ENCODE measurements around the gene ANKS3. TPM values are rescaled to one million over a fixed set of nuclear protein-coding genes. Genes with fewer than 3 reads are reported as not detected.

The ANKS3 gene
- total and polyA plus RNA-seq, 5 experiments from 2014 or later: 4.3 to 37.0 (median 9.0) TPM

DNA sequence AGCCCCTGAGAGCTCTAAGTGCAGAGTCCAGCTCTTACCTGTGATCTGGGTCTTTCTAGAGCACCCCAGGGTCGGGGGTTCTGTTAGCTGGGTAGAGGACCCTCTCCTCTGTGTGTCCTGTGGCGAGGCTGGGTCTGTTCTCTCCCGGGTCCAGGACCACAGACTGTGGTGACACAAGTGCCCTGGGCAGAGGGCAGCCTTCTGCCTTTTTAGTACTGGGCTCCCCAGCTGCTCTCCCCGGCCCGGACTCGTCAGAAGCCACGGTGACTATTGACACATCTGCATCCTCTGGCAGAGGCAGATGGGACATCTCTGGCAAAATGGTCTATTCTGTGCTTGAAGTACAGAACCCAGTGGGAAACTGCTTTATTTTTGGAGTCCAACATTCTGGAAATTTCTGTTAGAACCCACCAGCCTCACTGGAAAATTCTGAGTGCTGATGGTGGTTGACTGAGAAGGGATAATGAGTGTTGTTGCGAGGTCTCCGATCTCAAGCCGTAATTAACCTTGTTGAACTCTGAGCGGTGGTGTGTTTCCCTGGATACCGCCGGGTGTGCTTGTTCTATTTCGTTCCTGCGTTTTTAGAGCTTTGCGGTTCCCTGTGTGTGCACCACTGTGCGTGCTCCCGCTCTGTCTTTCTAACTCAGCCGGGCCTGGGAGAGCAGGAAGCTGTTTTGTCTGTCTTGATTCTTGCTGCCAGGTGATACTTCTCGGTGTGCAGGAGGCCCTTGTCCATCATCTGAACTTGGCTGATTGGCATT is 66.7 kb downstream of the ANKS3 start:
- peaks cover 0 to 21% (median 0%) of the 10 kb centered on the region in 3 donors for H3K36me3 Mint-ChIP-seq
- no peaks in the 10 kb centered on the region for H3K9me3 Mint-ChIP-seq
- peak overlapping the region in 1 of 10 donors; percentile 23 for H3K4me3 Mint-ChIP-seq
- no peak for DNase-seq
- POLR2A ChIA-PET: interaction anchor here (0.8 to 3.1 kb wide), 5 partner anchors 10 to 52 kb away, joined by 3 to 14 read pairs (median 10); partner anchors contain the start of genes NUDT16L1 and UBALD1
- no peaks in the 10 kb centered on the region for H3K27me3 Mint-ChIP-seq
- no peak for ATAC-seq
- H3K4me1 Mint-ChIP-seq: peaks cover 15 to 49% (median 33%) of the 10 kb centered on the region in 4 donors
- peak overlapping the region in 4 of 10 donors; percentile 7 to 74 (median 51) for H3K27ac Mint-ChIP-seq

DNA sequence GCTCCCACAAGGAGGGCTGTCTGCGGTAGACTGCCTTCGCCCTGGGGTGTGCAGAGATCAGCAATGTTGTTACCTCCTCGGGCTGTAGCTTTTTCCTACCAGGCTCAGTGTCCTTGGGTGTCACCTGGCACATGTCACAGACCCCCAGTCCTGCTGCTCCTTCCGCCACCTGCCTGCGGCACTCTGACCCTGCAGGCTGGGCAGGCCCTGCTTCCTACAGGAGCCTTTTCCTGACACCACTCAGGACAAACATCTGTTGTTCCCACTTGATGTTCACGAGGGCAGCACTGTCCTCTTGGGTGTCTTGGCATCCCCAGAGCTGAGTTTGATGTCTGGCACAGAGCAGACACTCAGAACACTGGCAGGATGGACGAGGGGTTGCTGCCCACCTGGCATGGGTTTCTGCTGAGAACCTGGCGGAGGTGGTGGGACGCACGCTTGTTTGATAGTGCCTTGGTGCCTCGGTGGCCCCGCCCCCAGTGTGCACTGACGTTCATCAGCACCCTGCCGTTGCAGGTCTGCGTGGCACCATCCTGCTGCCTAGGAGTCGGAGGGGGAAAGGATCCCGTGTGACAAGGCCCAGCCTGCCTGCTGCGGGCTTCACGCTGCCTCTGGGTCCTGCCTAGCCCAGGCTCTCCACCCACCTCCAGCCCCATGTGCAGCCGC is 67.4 kb downstream of the ANKS3 start:
- peaks cover 0 to 19% (median 0%) of the 10 kb centered on the region in 3 donors for H3K36me3 Mint-ChIP-seq
- peak overlapping the region in 7 of 10 donors; percentile 20 to 97 (median 69) for H3K27ac Mint-ChIP-seq
- H3K27me3 Mint-ChIP-seq: no peaks in the 10 kb centered on the region
- DNase-seq (no peak), ATAC-seq (no peak)
- H3K4me3 Mint-ChIP-seq: peak overlapping the region in 2 of 10 donors; percentile 11 to 52
- no peaks in the 10 kb centered on the region for H3K9me3 Mint-ChIP-seq
- peaks cover 17 to 56% (median 40%) of the 10 kb centered on the region in 4 donors for H3K4me1 Mint-ChIP-seq
- POLR2A ChIA-PET: interaction anchor here (1.5 to 3.1 kb wide), 4 partner anchors 11 to 51 kb away, joined by 9 to 14 read pairs (median 12); partner anchors contain the start of genes NUDT16L1 and UBALD1

DNA sequence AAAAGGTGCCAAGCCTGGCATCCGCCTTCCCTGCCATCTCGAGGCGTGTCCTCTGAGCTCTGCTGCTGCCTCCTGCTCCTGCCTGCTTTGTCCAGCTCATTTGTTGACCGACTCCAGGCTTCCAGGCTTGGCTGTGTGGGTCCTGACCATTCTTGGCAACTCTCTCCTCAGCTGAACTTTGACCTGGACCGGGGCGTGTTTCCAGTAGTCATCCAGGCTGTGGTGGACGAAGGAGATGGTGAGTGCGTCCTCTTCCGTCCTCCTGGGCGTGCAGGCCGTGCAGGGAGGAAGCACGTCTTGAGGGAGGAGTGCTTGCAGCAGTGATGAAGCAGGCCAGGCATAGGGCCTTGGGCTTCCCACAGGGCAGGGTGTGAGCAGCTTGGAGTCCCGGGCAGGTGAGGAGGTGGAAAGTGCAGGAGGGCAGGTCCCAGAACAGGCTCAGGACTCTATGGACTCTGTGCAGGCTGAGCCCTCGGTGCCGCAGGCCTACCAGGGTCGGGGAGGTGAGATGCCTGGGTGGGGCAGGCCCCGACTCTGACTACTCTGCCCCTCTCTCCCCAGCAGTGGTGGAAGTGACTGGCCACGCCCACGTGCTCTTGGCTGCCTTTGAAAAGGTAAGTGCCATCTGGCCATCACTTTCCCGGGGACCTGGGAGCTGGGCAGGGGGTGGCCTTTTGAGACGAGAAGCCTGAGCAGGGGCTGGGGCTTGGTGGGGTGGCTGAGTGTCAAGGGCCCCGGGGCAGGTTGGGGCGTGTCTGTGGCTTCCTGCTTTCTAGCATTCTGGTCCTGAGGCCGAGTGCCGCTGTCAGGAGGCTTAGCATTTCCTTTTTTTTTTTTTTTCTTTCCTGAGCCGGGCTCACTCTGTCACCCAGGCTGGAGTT is 69.3 kb downstream of the ANKS3 start:
- Mint-ChIP-seq H3K27ac (peak overlapping the region; percentile 90 to 99 (median 97)), H3K27me3 (no peaks in the 10 kb centered on the region), H3K9me3 (no peaks in the 10 kb centered on the region), H3K4me1 (peaks cover 19 to 75% (median 58%) of the 10 kb centered on the region in 4 donors), H3K36me3 (peaks cover 0 to 12% (median 0%) of the 10 kb centered on the region in 3 donors), H3K4me3 (peak overlapping the region; percentile 65 to 87 (median 79))
- ATAC-seq (peak; percentile 67 to 71), DNase-seq (peak; percentile 41 to 77 (median 54))
- POLR2A ChIA-PET: interaction anchor here (0.6 to 3.1 kb wide), 14 partner anchors 12 to 135 kb away, joined by 3 to 15 read pairs (median 4); partner anchors contain the start of genes ANKS3, DNAAF8, NUDT16L1 and UBALD1

DNA sequence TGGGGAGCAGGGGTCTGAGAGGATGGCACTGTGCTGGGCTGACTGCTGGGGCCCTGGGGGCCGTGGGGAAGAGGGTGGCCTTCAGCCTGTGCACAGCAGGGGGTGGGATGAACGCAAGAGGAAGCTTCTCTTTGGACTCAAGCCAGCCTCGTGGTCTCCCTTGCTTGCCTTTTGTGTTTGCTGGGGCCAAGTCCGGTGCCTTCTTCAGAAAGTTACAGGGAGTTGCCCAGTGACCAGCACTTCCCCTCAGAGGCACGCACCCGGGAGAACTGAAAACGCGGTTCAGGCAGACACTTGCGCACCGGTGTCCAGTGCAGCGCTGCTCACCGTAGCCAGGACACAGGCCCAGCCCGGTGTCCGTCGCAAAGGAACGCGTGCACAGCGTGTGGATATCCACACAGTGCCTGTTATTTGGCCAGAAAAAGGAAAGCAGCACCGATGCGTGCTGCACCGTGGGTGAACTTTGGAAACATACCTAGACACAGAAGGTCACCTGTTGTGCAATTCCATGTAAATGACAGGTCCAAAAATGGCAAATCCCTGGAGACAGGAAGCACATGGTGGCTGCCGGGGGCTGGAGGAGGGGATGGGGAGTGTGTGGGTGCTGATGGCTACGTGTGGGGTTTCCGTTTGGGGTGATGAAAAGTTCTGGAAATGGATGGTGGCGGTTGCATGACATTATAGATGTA is 70.2 kb downstream of the ANKS3 start:
- no peaks in the 10 kb centered on the region for H3K9me3 Mint-ChIP-seq
- no peaks in the 10 kb centered on the region for H3K27me3 Mint-ChIP-seq
- H3K4me3 Mint-ChIP-seq: peak overlapping the region; percentile 65 to 87 (median 79)
- H3K27ac Mint-ChIP-seq: peak overlapping the region; percentile 90 to 99 (median 97)
- peaks cover 0 to 7% (median 0%) of the 10 kb centered on the region in 3 donors for H3K36me3 Mint-ChIP-seq
- no peak for DNase-seq
- H3K4me1 Mint-ChIP-seq: peaks cover 21 to 83% (median 65%) of the 10 kb centered on the region in 4 donors
- POLR2A ChIA-PET: interaction anchor here (0.5 to 3.1 kb wide), 16 partner anchors 10 to 77 kb away, joined by 3 to 15 read pairs (median 4); partner anchors contain the start of genes NUDT16L1 and UBALD1
- ATAC-seq: peak; percentile 2 to 13

DNA sequence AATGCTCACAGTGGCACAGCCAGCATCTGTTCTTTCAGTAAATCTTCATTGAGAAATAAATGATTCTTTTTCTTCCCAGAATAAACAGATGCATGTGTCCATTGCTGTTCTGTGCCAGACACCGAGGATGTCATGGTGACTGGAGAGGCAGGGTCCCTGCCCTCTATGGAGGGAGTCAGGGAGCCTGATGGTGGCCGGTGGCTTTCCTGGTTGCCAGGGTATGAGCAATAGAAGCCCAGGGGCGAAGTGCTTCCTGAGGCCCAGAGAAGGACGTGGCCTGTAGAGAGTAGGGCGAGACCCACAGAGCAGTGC is 70.7 kb downstream of the ANKS3 start:
- Mint-ChIP-seq H3K4me1 (peaks cover 21 to 88% (median 68%) of the 10 kb centered on the region in 4 donors), H3K36me3 (peaks cover 0 to 9% (median 0%) of the 10 kb centered on the region in 3 donors), H3K27ac (peak overlapping the region; percentile 90 to 99 (median 97)), H3K9me3 (no peaks in the 10 kb centered on the region), H3K4me3 (peak overlapping the region; percentile 50 to 87 (median 79)), H3K27me3 (no peaks in the 10 kb centered on the region)
- ATAC-seq (no peak), DNase-seq (no peak)
- POLR2A ChIA-PET: interaction anchor here (0.5 to 1.4 kb wide), 6 partner anchors 10 to 77 kb away, joined by 3 to 5 read pairs (median 4); no protein-coding TSS in a partner anchor

DNA sequence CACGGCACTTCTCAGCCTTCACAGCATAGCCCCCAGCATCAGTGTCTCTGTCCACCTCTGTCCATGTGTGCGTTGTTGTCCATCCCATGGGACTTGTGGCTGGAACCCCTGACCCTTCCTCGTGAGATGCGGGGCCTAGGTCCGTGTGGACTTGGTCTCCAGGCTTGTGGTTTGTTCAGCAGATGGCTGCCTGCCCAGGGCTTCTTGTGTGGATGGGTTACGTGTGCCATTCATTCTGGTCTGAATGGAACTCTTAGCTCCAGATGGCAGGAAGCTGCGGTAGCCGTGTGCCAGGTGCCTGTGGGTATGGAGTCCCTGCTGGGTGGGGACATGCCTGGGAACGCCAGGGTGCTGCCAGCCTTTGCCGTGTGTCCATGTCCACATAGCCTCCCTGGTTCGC is 72.4 kb downstream of the ANKS3 start:
- peaks cover 0 to 13% (median 0%) of the 10 kb centered on the region in 3 donors for H3K36me3 Mint-ChIP-seq
- H3K27ac Mint-ChIP-seq: peak overlapping the region; percentile 77 to 98 (median 94)
- POLR2A ChIA-PET: interaction anchor here (0.5 to 2.5 kb wide), 10 partner anchors 10 to 189 kb away, joined by 3 to 17 read pairs (median 4); partner anchors contain the start of genes MGRN1 and NUDT16L1
- DNase-seq (no peak), ATAC-seq (no peak)
- H3K9me3 Mint-ChIP-seq: no peaks in the 10 kb centered on the region
- peaks cover 21 to 85% (median 68%) of the 10 kb centered on the region in 4 donors for H3K4me1 Mint-ChIP-seq
- no peaks in the 10 kb centered on the region for H3K27me3 Mint-ChIP-seq
- peak overlapping the region in 8 of 10 donors; percentile 12 to 80 (median 30) for H3K4me3 Mint-ChIP-seq

DNA sequence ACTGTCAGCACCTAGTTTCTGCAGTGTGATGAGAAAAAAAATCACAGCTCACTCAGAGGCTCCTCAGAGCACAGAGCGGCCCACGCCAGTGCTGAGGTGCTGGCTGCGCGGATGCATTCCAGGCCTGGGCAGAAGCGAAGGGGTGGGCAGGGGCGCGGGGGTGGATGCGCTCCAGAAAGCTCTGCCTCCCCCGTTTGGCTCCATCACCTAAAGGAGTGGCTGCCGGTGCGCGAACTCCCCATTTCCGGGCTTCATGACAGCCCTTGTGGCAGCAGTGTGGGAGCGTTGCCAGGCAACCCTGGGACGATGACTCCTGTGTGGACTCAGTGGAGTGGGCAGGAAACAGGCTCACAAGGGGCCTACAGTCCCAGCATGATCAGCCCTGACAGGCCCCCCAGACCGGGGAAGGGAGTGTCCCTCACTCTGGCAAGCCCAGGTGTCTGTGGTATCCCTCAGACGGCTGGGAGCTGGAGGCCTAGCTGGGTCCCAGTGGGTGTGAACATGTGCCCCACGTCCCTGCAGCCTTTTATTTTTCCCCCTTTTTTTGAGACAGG is 73.5 kb downstream of the ANKS3 start:
- H3K27ac Mint-ChIP-seq: peak overlapping the region; percentile 79 to 98 (median 94)
- no peaks in the 10 kb centered on the region for H3K27me3 Mint-ChIP-seq
- H3K36me3 Mint-ChIP-seq: peaks cover 0 to 14% (median 3%) of the 10 kb centered on the region in 3 donors
- peaks cover 21 to 77% (median 63%) of the 10 kb centered on the region in 4 donors for H3K4me1 Mint-ChIP-seq
- H3K4me3 Mint-ChIP-seq: peak overlapping the region; percentile 36 to 73 (median 59)
- peak in 9 of 10 donors; percentile 57 to 86 (median 76) for DNase-seq
- POLR2A ChIA-PET: interaction anchor here (0.5 to 2.5 kb wide), 10 partner anchors 10 to 74 kb away, joined by 3 to 17 read pairs (median 4); partner anchors contain the start of genes ANKS3, DNAAF8, MGRN1 and NUDT16L1
- ATAC-seq: peak; percentile 49 to 67
- no peaks in the 10 kb centered on the region for H3K9me3 Mint-ChIP-seq

DNA sequence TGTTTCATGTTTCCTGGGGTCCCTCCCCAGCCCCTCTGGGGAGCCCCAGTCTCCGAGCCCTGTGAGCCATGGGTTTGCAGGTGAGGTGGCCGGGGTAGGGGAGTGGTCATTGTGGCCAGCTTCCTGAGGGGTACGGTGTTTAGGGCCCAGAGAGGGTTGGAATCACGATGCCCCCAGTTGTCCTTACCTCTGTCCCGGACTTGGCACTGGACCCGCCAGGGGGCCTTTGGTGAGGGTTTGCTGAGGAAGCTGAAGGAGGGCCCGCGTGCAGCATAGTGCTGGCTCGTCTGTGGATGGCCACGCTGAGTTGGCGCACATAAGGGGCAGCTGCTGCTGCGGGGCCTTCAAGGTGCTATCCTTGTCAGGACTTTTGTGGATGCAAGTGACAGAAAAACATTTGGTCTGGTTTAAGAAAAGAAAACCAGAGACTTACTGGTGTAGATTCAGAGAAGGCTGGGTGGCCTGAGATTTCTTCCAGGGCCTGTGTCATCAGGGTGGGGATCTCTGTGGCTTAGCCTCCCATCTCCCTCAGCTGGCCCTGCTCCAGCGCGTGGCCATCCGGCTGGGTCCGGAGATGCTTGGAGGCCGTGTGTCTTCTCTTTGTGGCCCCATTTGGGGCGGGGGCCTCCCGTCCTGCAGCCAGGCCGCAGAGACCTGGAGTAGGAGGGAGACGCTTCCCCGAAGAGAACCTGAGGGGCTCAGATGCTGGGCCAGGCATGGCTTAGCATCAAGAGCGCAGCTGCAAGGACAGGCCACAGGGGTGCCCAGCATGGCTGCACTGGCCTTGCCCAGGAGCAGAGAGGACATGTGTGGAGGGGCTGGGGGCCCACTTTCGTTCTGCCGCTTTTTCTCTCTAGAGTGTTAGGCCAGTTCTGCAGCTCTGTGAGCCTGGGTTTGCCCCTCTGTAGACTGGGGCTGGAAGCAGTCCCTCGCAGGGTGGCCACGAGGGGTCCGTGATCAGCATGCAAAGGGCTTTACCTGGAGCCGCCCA is 74.4 kb downstream of the ANKS3 start:
- H3K4me3 Mint-ChIP-seq: peak overlapping the region in 8 of 10 donors; percentile 28 to 71 (median 50)
- no peaks in the 10 kb centered on the region for H3K27me3 Mint-ChIP-seq
- ATAC-seq: no peak
- no peaks in the 10 kb centered on the region for H3K9me3 Mint-ChIP-seq
- POLR2A ChIA-PET: interaction anchor here (1.0 to 2.5 kb wide), 7 partner anchors 17 to 74 kb away, joined by 3 to 17 read pairs (median 7); partner anchors contain the start of genes ANKS3, DNAAF8 and NUDT16L1
- peaks cover 0 to 16% (median 5%) of the 10 kb centered on the region in 3 donors for H3K36me3 Mint-ChIP-seq
- H3K27ac Mint-ChIP-seq: peak overlapping the region; percentile 60 to 98 (median 94)
- no peak for DNase-seq
- H3K4me1 Mint-ChIP-seq: peaks cover 19 to 69% (median 57%) of the 10 kb centered on the region in 4 donors

DNA sequence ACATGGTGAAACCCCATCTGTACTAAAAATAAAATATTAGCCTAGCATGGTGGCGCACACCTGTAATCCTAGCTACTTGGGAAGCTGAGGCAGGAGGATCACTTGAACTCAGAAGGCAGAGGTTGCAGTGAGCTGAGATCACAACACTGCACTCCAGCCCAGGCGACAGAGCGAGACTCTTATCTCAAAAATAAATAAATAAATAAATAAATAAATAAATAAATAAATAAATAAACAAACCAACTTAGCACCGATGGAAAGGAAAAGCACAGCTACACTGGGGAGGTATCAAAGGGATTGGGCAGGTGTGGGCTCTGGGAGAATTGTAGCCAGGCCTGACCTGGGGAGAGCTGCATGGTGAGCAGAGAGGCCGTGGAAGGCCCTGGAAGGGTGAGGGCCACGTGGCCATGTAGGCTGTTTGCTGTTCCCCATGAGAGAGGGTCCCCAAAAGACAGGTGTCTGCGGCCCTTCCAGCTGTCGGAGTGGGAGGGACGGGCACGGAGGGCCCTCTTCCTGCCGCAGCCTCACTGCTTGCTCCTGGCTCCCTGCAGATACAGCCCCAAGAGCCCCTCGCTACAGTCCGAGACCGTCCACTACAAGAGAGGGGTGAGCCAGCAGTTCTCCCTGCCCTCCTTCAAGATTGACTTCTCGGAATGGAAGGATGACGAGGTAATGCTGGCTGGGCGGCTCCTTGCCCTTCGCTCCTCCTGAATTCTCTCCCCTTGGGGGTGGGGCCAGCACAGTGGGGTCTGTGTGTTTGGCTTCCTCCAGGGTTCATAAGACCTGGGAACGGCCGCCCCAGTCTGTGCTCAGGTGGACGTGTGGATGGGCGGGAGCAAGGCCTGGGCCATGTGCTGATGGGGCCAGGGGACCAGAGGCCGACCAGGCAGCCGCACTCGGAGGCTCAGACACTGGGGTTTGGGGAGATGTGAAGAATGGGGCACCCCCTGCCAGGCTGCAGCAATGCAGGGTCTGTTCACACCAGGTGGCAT is 77.1 kb downstream of the ANKS3 start:
- ATAC-seq (no peak), DNase-seq (no peak)
- POLR2A ChIA-PET: interaction anchor here (0.7 kb wide), 1 partner anchor 67 kb away, joined by 7 read pairs; no protein-coding TSS in a partner anchor
- Mint-ChIP-seq H3K4me1 (peaks cover 5 to 43% (median 31%) of the 10 kb centered on the region in 4 donors), H3K36me3 (peaks cover 0 to 34% (median 6%) of the 10 kb centered on the region in 3 donors), H3K27ac (peak overlapping the region in 2 of 10 donors; percentile 40 to 57), H3K4me3 (no peak overlapping the region), H3K9me3 (no peaks in the 10 kb centered on the region), H3K27me3 (no peaks in the 10 kb centered on the region)

Measured in naive thymus-derived CD8-positive, alpha-beta T cell (primary cell).